HepG2 (cell line): ENCODE results near the gene STX10. TPM values are rescaled to one million over a fixed set of nuclear protein-coding genes. Genes with fewer than 3 reads are reported as not detected.

Experiments used
- ATAC-seq: fragments of 200-7000 bp; cut with Tn5 transposase; 3 replicates; pipeline ENCODE4 v1.9.1; 2020; ENCODE audit warnings: mild to moderate bottlenecking, moderate library complexity
- BruUV-seq: library from RNA; stranded (reverse); fragments of 400-500 nt; replicated peaks from 2 replicates; lab custom pipeline; 2021; lab: Mats Ljungman, UMichigan
- CTCF ChIA-PET: fragments of 300-600 bp; formaldehyde crosslinking; extraction: SDS; loops from one replicate; lab custom pipeline; 2021; ENCODE audit warnings: low total read pairs, inconsistent platforms, low intra/inter-chr PET ratio; lab: Yijun Ruan, JAX
- POLR2A ChIA-PET: fragments of 350-600 bp; sonication (Branson Sonifier 250); formaldehyde crosslinking; loops from one replicate; lab custom pipeline; 2020; ENCODE audit warnings: antibody characterized with exemption, inconsistent platforms; lab: Yijun Ruan, JAX
- DNase-seq: peaks from one replicate; pipeline ENCODE4 v3.0.0-alpha.2; 2015; ENCODE audit warnings: low spot score
- FAIRE-seq: peaks from 3 replicates; lab custom pipeline; 2011; peaks lifted over from hg19 to GRCh38; lab: Jason Lieb, UNC
- H2AFZ ChIP-seq: one replicate; pipeline ENCODE4 v1.6.1; 2011; ENCODE audit warnings: low read length, inconsistent platforms
- H3K27ac ChIP-seq: fragments of 300-600 bp; 3 replicates; pipeline ENCODE4 v1.8.0; 2011; ENCODE audit warnings: mixed run types, mild to moderate bottlenecking, mixed read lengths, low read length, inconsistent platforms; ENCODE audit not compliant: insufficient read depth; ENCODE audit errors: extremely low read length
- H3K27me3 ChIP-seq, 2 experiments: fragments of 200-600 bp in 1 of 2; 2 replicates in 1 of 2; 3 replicates in 1 of 2; pipeline versions ENCODE4 v1.6.0 to v1.8.0; 2011; ENCODE audit warnings: low read length in 2 of 2, mild to moderate bottlenecking in 2 of 2, moderate library complexity in 2 of 2, inconsistent platforms in 1 of 2; ENCODE audit not compliant: insufficient read depth in 2 of 2, control insufficient read depth in 1 of 2
- H3K36me3 ChIP-seq, 2 experiments: fragments of 200-600 bp in 1 of 2; replicated peaks in 1 of 2; 2 replicates in 1 of 2; 3 replicates in 1 of 2; pipeline versions ENCODE4 v1.5.1 to v1.8.0; 2011; ENCODE audit warnings: low read length in 2 of 2, inconsistent platforms in 1 of 2; ENCODE audit not compliant: insufficient read depth in 2 of 2, control insufficient read depth in 1 of 2
- H3K4me1 ChIP-seq: 2 replicates; pipeline ENCODE4 v1.5.1; 2012; ENCODE audit warnings: low read length, inconsistent platforms; ENCODE audit not compliant: insufficient read depth
- H3K4me2 ChIP-seq: 2 replicates; pipeline ENCODE4 v1.6.0; 2011; ENCODE audit warnings: low read depth, low read length, inconsistent platforms
- H3K4me3 ChIP-seq, 3 experiments: fragments of 200-600 bp in 1 of 3; sonication (generic), shearing (Covaris generic) in 1 of 3; replicated peaks in 1 of 3; 2 replicates each; pipeline ENCODE4 v1.5.1; 2011 to 2016; ENCODE audit warnings: low read length in 3 of 3, inconsistent platforms in 2 of 3, low read depth in 2 of 3, mild to moderate bottlenecking in 2 of 3, control low read depth in 1 of 3, mixed read lengths in 1 of 3; ENCODE audit not compliant: insufficient read depth in 1 of 3
- H3K79me2 ChIP-seq: one replicate; pipeline ENCODE4 v1.6.1; 2011; ENCODE audit warnings: low read length, inconsistent platforms; ENCODE audit not compliant: insufficient read depth
- H3K9ac ChIP-seq: 2 replicates; pipeline ENCODE4 v1.6.0; 2011; ENCODE audit warnings: mild to moderate bottlenecking, low read depth, low read length, inconsistent platforms; ENCODE audit not compliant: insufficient read depth
- H3K9me3 ChIP-seq: 2 replicates; pipeline ENCODE4 v1.5.1; 2012; ENCODE audit warnings: mild to moderate bottlenecking, low read length
- H4K20me1 ChIP-seq: 2 replicates; pipeline ENCODE4 v1.6.0; 2011; ENCODE audit warnings: inconsistent platforms, mild to moderate bottlenecking, low read length, moderate library complexity; ENCODE audit not compliant: insufficient read depth
- AGO2 ChIP-seq: fragments of 200-400 bp; formaldehyde crosslinking; optimal IDR thresholded peaks from 2 replicates; pipeline ENCODE3; 2017; ENCODE audit warnings: mild to moderate bottlenecking, low read depth, low read length, moderate library complexity
- ATF7-NPFF ChIP-seq: sonication (generic); formaldehyde crosslinking; IDR thresholded peaks from 2 replicates; pipeline ENCODE4 v1.8.1; 2023; ENCODE audit warnings: mild to moderate bottlenecking, low read depth, missing genetic modification reagents, moderate library complexity
- CENPX ChIP-seq: sonication (generic); formaldehyde crosslinking; IDR thresholded peaks from 2 replicates; pipeline ENCODE4 v1.9.0; 2021; ENCODE audit warnings: mild to moderate bottlenecking, missing genetic modification reagents, moderate library complexity
- CTCF ChIP-seq: sonication (generic); formaldehyde crosslinking; IDR thresholded peaks from 2 replicates; pipeline ENCODE4 v1.5.0; 2020; ENCODE audit warnings: mild to moderate bottlenecking, missing genetic modification reagents, moderate library complexity
- FOXP1 ChIP-seq, 2 experiments: fragments of 450-650 bp in 1 of 2; IDR thresholded peaks; 2 replicates each; pipeline ENCODE4 v1.6.1; 2017 to 2018; ENCODE audit warnings: antibody characterized with exemption in 1 of 2
- MEIS2 ChIP-seq: sonication (generic); formaldehyde crosslinking; IDR thresholded peaks from 2 replicates; pipeline ENCODE4 v1.9.0; 2021; ENCODE audit warnings: mild to moderate bottlenecking, missing genetic modification reagents
- MXD3 ChIP-seq: IDR thresholded peaks from 2 replicates; pipeline ENCODE4 v1.6.1; 2016; ENCODE audit warnings: mild to moderate bottlenecking, missing biosample characterization, missing genetic modification reagents
- NR0B2 ChIP-seq: sonication (generic); formaldehyde crosslinking; IDR thresholded peaks from 2 replicates; pipeline ENCODE4 v1.4.0; 2020; ENCODE audit warnings: mild to moderate bottlenecking, missing genetic modification reagents
- PATZ1 ChIP-seq: sonication (generic); formaldehyde crosslinking; IDR thresholded peaks from 2 replicates; pipeline ENCODE4 v1.4.0; 2020; ENCODE audit warnings: missing genetic modification reagents
- RAD21 ChIP-seq: fragments of 450-650 bp; formaldehyde crosslinking; IDR thresholded peaks from 2 replicates; pipeline ENCODE4 v1.5.0; 2020; ENCODE audit warnings: mild to moderate bottlenecking
- ZBTB38 ChIP-seq: sonication (generic); formaldehyde crosslinking; IDR thresholded peaks from 2 replicates; pipeline ENCODE4 v1.5.1; 2020; ENCODE audit warnings: mild to moderate bottlenecking, missing genetic modification reagents
- ZKSCAN1 ChIP-seq: fragments of 150-350 bp; IDR thresholded peaks from 2 replicates; pipeline ENCODE4 v1.6.1; 2014; ENCODE audit warnings: low read length
- ZNF687 ChIP-seq: sonication (generic); formaldehyde crosslinking; IDR thresholded peaks from 2 replicates; pipeline ENCODE4 v1.5.1; 2020; ENCODE audit warnings: mild to moderate bottlenecking, missing genetic modification reagents, moderate library complexity
- WGBS: methylation state at CpG from one replicate; pipeline ENCODE4 v1.1.6; 2017; ENCODE audit warnings: low lambda C conversion rate; 5-methylcytosine and 5-hydroxymethylcytosine counted together
- in situ Hi-C: cut with HindIII; loops from 2 replicates; pipeline ENCODE4 v1.10.0; 2017; ENCODE audit warnings: low pct_unique_long_range_greater_than_20kb; ENCODE audit not compliant: extremely low pct_ligation_motif_present
- intact Hi-C: fragments of 100-400 bp; cut with micrococcal nuclease; formaldehyde crosslinking; loops from one replicate; pipeline ENCODE4 v1.10.0; 2022; ENCODE audit not compliant: unreplicated experiment
- polyA plus RNA-seq, 8 experiments: library from polyadenylated mRNA; depleted of rRNA in 3 of 8; stranded (reverse) in 7 of 8; unstranded in 1 of 8; fragments of >200 nt; fragmentation: Illumina TruSeq in 4 of 8; extraction: Trizol in 4 of 8; gene quantifications; 2 replicates each; pipeline versions ENCODE4 v1.2.1 to v1.2.3, GENCODE V29; 2011 to 2016; ENCODE audit warnings: low read depth in 4 of 8, missing spikeins in 1 of 8, mixed read lengths in 1 of 8; ENCODE audit not compliant: insufficient read depth in 1 of 8
- total RNA-seq, 5 experiments: library from RNA; depleted of rRNA; stranded (reverse); fragments of >200 nt; fragmentation: Illumina TruSeq; extraction: Trizol; gene quantifications; 2 replicates each; pipeline ENCODE4 v1.2.3, GENCODE V29; 2016; ENCODE audit warnings: low read depth in 1 of 5

Gene STX10
- total and polyA plus RNA-seq, 2 of the 13 experiments (the other 11 are each of a cell fraction or from before 2014, with no cell fraction given): 47.9 to 66.4 TPM

DNA sequence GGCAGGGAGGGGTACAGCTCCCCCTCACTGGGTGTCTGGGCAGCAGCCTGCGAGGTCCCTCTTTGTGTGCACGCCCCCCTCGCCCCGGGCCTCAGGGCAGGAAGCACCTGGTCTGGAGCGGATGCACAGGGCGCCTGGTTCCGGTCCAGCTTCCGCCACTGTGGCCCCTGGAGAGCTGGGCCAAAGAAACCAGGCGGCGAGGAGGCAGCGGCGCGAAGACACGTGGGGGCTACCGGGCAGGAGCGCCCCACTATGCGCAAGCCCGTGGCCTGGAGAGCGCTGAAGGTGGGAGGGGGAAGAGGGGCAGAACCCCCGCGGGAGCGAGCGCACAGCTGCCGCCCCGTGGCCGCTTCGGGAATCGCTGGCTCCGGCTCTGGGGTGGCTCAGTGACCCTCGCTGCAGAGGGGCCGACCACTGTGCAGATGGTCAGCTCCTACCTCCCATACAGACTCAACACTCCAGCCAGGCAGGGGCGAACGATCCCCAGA, 45.8 kb downstream of the STX10 start:
- BruUV-seq: no TSS peak
- Histone ChIP-seq H3K9me3 (no peaks in the 10 kb centered on the region), H3K4me2 (no peak overlapping the region), H2AFZ (no peak overlapping the region), H3K4me3 (no peak overlapping the region), H3K36me3 (peaks cover 3 to 12% of the 10 kb centered on the region in 2 experiments; a peak in 4 of 5 replicates), H3K27me3 (no peaks in the 10 kb centered on the region), H3K4me1 (peaks cover 20% of the 10 kb centered on the region), H3K9ac (no peak overlapping the region), H3K27ac (no peak overlapping the region), H3K79me2 (no peaks in the 10 kb centered on the region), H4K20me1 (no peaks in the 10 kb centered on the region; the same call in 1 of the 2 replicates)
- CTCF ChIA-PET: no interaction called here
- POLR2A ChIA-PET: interaction anchor here (1.2 kb wide), 1 partner anchor 14 kb away, joined by 5 read pairs; the partner anchor contains the start of gene NACC1
- WGBS: 92% methylated on average over 29 of the region's 33 CpGs
- intact Hi-C loops (no loop called here), in situ Hi-C loops (no loop called here)
- no peak for DNase-seq
- ATAC-seq: no peak
- FAIRE-seq: no peak
- TF ChIP-seq ATF7-NPFF (no peak), CTCF (CRISPR knock-in tag) (peak; percentile 42), RAD21 (peak; percentile 36; the same call in 1 of the 2 replicates), MXD3 (CRISPR knock-in tag) (no peak), CENPX (CRISPR knock-in tag) (no peak), ZBTB38 (CRISPR knock-in tag) (peak; percentile 63; the same call in 1 of the 2 replicates), ZNF687 (0 out of 2 replicates have a peak, but pooled peaks have one; percentile 6), ZKSCAN1 (peak; percentile 64), NR0B2 (CRISPR knock-in tag) (no peak), AGO2 (peak; percentile 83), MEIS2 (no peak), PATZ1 (CRISPR knock-in tag) (peak; percentile 55), FOXP1 (IDR thresholded peaks at IDR 0.05) (no peak), FOXP1 (CRISPR knock-in tag; IDR thresholded peaks at IDR 0.05) (no peak)
